ENCODE measurements around the gene CEP295NL.

- no peak for TF ChIP-seq CTCF (IDR thresholded peaks at IDR 0.05)
- TF ChIP-seq POLR2A (IDR thresholded peaks at IDR 0.05): no peak
These were observed 49.0 kb downstream of the CEP295NL start for GRCh38 chr17:78853926-78854394.

Measured in gastroesophageal sphincter (tissue), 3 donors.